ENCODE results near the gene SECISBP2L. TPM values are rescaled to one million over a fixed set of nuclear protein-coding genes. Genes with fewer than 3 reads are reported as not detected.

SECISBP2L gene
- total RNA-seq, 1 experiment from 2014 or later, result 24.7 TPM

DNA sequence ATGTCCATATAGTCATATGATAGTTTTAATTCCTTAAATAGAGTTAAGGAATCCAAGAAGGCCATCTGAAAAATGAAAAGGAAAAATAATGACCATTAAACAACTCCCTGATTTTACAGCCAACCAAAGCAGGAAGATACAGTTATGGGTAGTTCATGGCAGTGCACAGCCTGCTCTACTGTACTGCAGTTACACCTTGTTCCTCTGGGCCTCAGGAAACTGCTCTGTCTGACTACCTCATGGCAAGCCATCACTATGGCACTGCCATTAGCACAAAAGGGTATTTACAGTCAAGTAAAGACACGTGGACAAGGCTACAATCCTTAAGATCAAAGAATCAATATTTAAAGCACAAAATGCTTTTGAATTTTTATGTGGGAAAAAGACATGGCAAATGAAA, 19.5 kb downstream of the SECISBP2L start:
- Histone ChIP-seq H2BK20ac (ENCODE audit: low read depth, low read length, poor library complexity, severe bottlenecking) (no peak overlapping the region), H3K9me3 (ENCODE audit: control insufficient read depth, low read depth, low read length) (no peaks in the 10 kb centered on the region), H3K79me2 (ENCODE audit: insufficient read depth, low read length) (no peaks in the 10 kb centered on the region), H2AK5ac (ENCODE audit: insufficient read length, low read length) (no peak overlapping the region), H3K79me1 (ENCODE audit: insufficient read depth, low read depth, low read length, poor library complexity, severe bottlenecking) (no peaks in the 10 kb centered on the region), H2BK5ac (ENCODE audit: insufficient read length, low read length) (no peak overlapping the region), H3K9ac (ENCODE audit: extremely low read depth, insufficient read length, low read length) (no peak overlapping the region), H3K4me1 (ENCODE audit: insufficient read depth, low read length) (no peaks in the 10 kb centered on the region), H3K4ac (ENCODE audit: low read depth, low read length) (no peak overlapping the region), H3K4me2 (ENCODE audit: insufficient read depth, insufficient read length, low read length) (no peak overlapping the region), H2BK15ac (ENCODE audit: low read depth, low read length) (no peak overlapping the region), H4K91ac (ENCODE audit: insufficient read length, low read depth, low read length) (no peak overlapping the region), H3K14ac (ENCODE audit: insufficient read depth, low read length) (no peak overlapping the region), H2BK12ac (ENCODE audit: insufficient read length, low read depth, low read length) (no peak overlapping the region), H4K20me1 (ENCODE audit: control insufficient read depth, insufficient read depth, insufficient read length) (no peaks in the 10 kb centered on the region), H2BK120ac (ENCODE audit: low read depth, low read length, poor library complexity, severe bottlenecking) (no peak overlapping the region), H3K56ac (ENCODE audit: insufficient read length, low read depth, low read length) (no peak overlapping the region), H3K27ac (ENCODE audit: insufficient read length, low read depth, low read length) (no peak overlapping the region), H4K5ac (ENCODE audit: insufficient read length, low read depth, low read length) (no peak overlapping the region), H3K18ac (ENCODE audit: insufficient read length, low read depth, low read length) (no peak overlapping the region), H3K27me3 (ENCODE audit: insufficient read depth, low read length) (no peaks in the 10 kb centered on the region), H4K8ac (replicated peaks; ENCODE audit: insufficient read length, low read depth, low read length) (no peak overlapping the region), H2AFZ (ENCODE audit: low read length) (no peak overlapping the region), H3K23ac (ENCODE audit: insufficient read length, low read depth, low read length) (no peak overlapping the region), H3T11ph (ENCODE audit: low read length) (no peak overlapping the region), H3K23me2 (ENCODE audit: insufficient read length, low read depth, low read length, poor library complexity, severe bottlenecking) (no peaks in the 10 kb centered on the region)
- Mint-ChIP-seq H3K4me1 (no peaks in the 10 kb centered on the region), H3K9me3 (no peaks in the 10 kb centered on the region), H3K27ac (no peak overlapping the region), H3K36me3 (ENCODE audit: insufficient read depth in 1 of 3, low read depth in 3 of 3) (peaks cover 4 to 40% (median 36%) of the 10 kb centered on the region in 3 experiments; a peak in 6 of 7 replicates), H3K4me3 (no peak overlapping the region), H3K27me3 (ENCODE audit: low read depth) (no peaks in the 10 kb centered on the region)
- no CpG with 5 or more reads among the region's 1 CpG for WGBS (ENCODE audit: extremely low coverage, insufficient read length, low lambda C conversion rate)
- DNase-seq, result no peak
- TF ChIP-seq, protein P1, sequence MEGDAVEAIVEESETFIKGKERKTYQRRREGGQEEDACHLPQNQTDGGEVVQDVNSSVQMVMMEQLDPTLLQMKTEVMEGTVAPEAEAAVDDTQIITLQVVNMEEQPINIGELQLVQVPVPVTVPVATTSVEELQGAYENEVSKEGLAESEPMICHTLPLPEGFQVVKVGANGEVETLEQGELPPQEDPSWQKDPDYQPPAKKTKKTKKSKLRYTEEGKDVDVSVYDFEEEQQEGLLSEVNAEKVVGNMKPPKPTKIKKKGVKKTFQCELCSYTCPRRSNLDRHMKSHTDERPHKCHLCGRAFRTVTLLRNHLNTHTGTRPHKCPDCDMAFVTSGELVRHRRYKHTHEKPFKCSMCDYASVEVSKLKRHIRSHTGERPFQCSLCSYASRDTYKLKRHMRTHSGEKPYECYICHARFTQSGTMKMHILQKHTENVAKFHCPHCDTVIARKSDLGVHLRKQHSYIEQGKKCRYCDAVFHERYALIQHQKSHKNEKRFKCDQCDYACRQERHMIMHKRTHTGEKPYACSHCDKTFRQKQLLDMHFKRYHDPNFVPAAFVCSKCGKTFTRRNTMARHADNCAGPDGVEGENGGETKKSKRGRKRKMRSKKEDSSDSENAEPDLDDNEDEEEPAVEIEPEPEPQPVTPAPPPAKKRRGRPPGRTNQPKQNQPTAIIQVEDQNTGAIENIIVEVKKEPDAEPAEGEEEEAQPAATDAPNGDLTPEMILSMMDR (conservative IDR thresholded peaks at IDR 0.05), result no peak

All from H9 (cell line).